ENCODE results near the gene FCHO1. TPM values are rescaled to one million over a fixed set of nuclear protein-coding genes. Genes with fewer than 3 reads are reported as not detected.

The FCHO1 gene
- total RNA-seq, 4 donors from 2014 or later = 1.4 to 9.9 (median 3.0) TPM

DNA sequence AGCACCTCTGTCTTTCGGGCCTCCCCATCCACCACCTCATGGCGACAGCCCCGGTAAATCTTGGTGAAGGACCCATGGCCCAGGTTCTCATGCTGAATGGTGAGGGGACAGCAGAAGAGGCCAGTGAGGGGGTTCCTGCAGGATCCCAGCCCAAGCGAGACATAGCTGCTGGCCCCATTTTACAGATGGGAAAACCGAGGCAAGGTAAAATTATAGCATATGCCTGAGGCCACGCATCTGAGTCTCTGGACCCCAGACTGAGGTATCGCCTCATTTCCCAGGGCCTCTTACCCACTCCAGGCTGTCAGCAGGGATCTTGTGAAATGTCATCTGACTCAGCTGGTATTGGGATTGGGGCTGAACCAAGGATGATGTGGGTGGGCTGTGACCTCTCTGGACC, 86.7 kb downstream of the FCHO1 start:
- peaks cover 0 to 32% of the 10 kb centered on the region in 2 donors for H3K27me3 ChIP-seq
- no peak overlapping the region for H3K27ac ChIP-seq
- peaks cover 0 to 17% (median 4%) of the 10 kb centered on the region in 4 donors for H3K4me1 ChIP-seq
- WGBS, 2 donors = 95 to 97% methylated on average over 7 of the region's 7 CpGs
- H3K9me3 ChIP-seq = no peaks in the 10 kb centered on the region
- no peak for TF ChIP-seq POLR2A (IDR thresholded peaks at IDR 0.05)
- TF ChIP-seq, protein P1, sequence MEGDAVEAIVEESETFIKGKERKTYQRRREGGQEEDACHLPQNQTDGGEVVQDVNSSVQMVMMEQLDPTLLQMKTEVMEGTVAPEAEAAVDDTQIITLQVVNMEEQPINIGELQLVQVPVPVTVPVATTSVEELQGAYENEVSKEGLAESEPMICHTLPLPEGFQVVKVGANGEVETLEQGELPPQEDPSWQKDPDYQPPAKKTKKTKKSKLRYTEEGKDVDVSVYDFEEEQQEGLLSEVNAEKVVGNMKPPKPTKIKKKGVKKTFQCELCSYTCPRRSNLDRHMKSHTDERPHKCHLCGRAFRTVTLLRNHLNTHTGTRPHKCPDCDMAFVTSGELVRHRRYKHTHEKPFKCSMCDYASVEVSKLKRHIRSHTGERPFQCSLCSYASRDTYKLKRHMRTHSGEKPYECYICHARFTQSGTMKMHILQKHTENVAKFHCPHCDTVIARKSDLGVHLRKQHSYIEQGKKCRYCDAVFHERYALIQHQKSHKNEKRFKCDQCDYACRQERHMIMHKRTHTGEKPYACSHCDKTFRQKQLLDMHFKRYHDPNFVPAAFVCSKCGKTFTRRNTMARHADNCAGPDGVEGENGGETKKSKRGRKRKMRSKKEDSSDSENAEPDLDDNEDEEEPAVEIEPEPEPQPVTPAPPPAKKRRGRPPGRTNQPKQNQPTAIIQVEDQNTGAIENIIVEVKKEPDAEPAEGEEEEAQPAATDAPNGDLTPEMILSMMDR (IDR thresholded peaks at IDR 0.05) = no peak
- no peak for TF ChIP-seq EP300 (IDR thresholded peaks at IDR 0.05)
- H3K36me3 ChIP-seq = peaks cover 0 to 6% (median 0%) of the 10 kb centered on the region in 3 donors
- H3K4me3 ChIP-seq = no peak overlapping the region
- no peak for DNase-seq (ENCODE audit: low spot score in 2 of 2)

Other genes with a start within 250 kb of the FCHO1 start
- gene PGLS, start 239.8 kb upstream of the FCHO1 start, total RNA-seq = 10 to 100 TPM; 82.2 to 96.7 (median 92.2) TPM
- 100 to 1,000 TPM in 1 of 4 donors, 10 to 100 TPM in 3; 74.5 to 141 (median 88.2) TPM for gene COLGALT1, start 195.8 kb upstream of the FCHO1 start, total RNA-seq
- under 1 TPM; 0.21 to 0.78 (median 0.41) TPM for gene UNC13A, start 63.1 kb upstream of the FCHO1 start, total RNA-seq
- gene MAP1S, start 32.0 kb upstream of the FCHO1 start, total RNA-seq = 10 to 100 TPM; 23.4 to 39.3 (median 31.2) TPM
- 1 to 10 TPM in 1 of 4 donors, under 1 TPM in 2, not detected in 1; 0.20 to 2.4 (median 0.44) TPM for gene B3GNT3, start 43.7 kb downstream of the FCHO1 start, total RNA-seq
- gene INSL3, start 70.0 kb downstream of the FCHO1 start, total RNA-seq = not detected
- 10 to 100 TPM in 2 of 4 donors, 1 to 10 TPM in 2; 1.9 to 18.0 (median 8.3) TPM for gene JAK3, start 96.5 kb downstream of the FCHO1 start, total RNA-seq
- 1,000 to 10,000 TPM; 1,544 to 1,849 (median 1,738) TPM for gene RPL18A, start 108.4 kb downstream of the FCHO1 start, total RNA-seq
- gene SLC5A5, start 120.5 kb downstream of the FCHO1 start, total RNA-seq = not detected
- gene CCDC124, start 181.5 kb downstream of the FCHO1 start, total RNA-seq = 10 to 100 TPM; 29.3 to 69.0 (median 33.9) TPM
- gene KCNN1, start 215.6 kb downstream of the FCHO1 start, total RNA-seq = under 1 TPM in 1 of 4 donors, not detected in 3; under 0.01 TPM

All from tibial nerve (tissue), 4 donors.